Putamen (tissue), 1 donor: ENCODE results near the gene RNF123.

Experiments used
- DNase-seq: peaks from one replicate; pipeline ENCODE4 v3.0.0-alpha.2; 2016; ENCODE audit warnings: low spot score

The RNF123 gene

GRCh38 chr3:49750056-49750455 is 60.7 kb downstream of the RNF123 start:
- no peak for DNase-seq

GRCh38 chr3:49751501-49751900 is 62.1 kb downstream of the RNF123 start:
- DNase-seq: no peak

GRCh38 chr3:49754536-49754935 is 65.2 kb downstream of the RNF123 start:
- DNase-seq: no peak

- DNase-seq: no peak
Observed at GRCh38 chr3:49756036-49756435, 66.7 kb downstream of the RNF123 start.

GRCh38 chr3:49757197-49757596 is 67.8 kb downstream of the RNF123 start:
- DNase-seq: no peak

- no peak for DNase-seq
Observed at GRCh38 chr3:49759226-49759625, 69.9 kb downstream of the RNF123 start.

- no peak for DNase-seq
Observed at GRCh38 chr3:49761661-49762060, 72.3 kb downstream of the RNF123 start.

- DNase-seq: no peak
Observed at GRCh38 chr3:49763981-49764380, 74.6 kb downstream of the RNF123 start.

GRCh38 chr3:49769286-49769915 is 80.0 kb downstream of the RNF123 start:
- DNase-seq: no peak

GRCh38 chr3:49769926-49770325 is 80.6 kb downstream of the RNF123 start:
- DNase-seq: no peak
